ENCODE measurements around the gene KCNJ12. TPM values are rescaled to one million over a fixed set of nuclear protein-coding genes. Genes with fewer than 3 reads are reported as not detected.
A peak's percentile ranks its signal among the peaks of the same experiment; 100 is the strongest.

Gene KCNJ12
- total and polyA plus RNA-seq, 8 donors: 0.09 to 0.37 (median 0.14) TPM

DNA sequence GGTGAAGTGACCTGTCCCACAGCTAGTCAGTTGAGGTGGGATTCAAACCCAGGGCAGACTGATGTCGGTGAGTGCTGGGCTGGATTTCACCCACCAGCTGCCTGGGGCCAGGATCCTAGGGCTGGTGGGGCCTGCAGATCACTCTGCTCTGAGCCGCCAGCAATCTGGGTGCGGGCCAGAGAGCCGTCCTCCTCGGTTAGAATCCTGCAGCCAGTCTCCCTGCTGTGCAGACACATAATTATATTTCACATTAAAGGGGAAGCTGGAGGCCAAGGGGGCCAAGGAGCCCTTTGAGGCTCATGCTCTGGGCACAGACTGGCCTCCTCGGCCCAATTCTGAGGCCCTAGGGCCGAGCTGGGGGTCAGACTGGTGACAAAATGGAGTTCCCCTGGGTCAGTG is 996 bp upstream of the KCNJ12 start:
- no peak for ATAC-seq
- 54 to 60% methylated on average over 7 of the region's 7 CpGs for WGBS, 2 donors
- FAIRE-seq: no peak

DNA sequence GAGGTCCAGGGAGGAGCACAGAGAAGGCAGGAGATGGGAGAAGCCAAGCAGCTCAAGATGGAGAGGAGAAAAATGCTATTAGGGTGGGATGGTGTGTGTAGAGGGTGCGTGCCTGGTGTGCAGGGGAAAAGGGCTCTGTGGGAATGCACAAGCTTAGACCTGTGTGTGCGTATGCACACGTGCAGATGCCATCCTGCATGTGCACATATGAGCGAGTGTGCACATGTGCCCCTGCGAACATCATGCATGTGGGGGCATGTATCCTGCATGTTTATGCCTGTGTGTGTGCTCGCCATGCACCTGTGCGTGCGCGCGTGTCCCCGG is 438 bp upstream of the KCNJ12 start:
- intact Hi-C loops (cut with DNase I): no loop called here
- no peaks in the 10 kb centered on the region for H3K9me3 ChIP-seq
- peaks cover 0 to 15% (median 0%) of the 10 kb centered on the region in 4 donors for H3K27me3 ChIP-seq
- ATAC-seq: no peak
- H3K4me1 ChIP-seq: peaks cover 0 to 14% (median 6%) of the 10 kb centered on the region in 3 donors
- no peak for FAIRE-seq
- H3K36me3 ChIP-seq: no peaks in the 10 kb centered on the region
- H3K27ac ChIP-seq: no peak overlapping the region
- no peak overlapping the region for H3K4me3 ChIP-seq
- 31 to 46% methylated on average over 11 of the region's 11 CpGs for WGBS, 2 donors
- TF ChIP-seq, protein P1, sequence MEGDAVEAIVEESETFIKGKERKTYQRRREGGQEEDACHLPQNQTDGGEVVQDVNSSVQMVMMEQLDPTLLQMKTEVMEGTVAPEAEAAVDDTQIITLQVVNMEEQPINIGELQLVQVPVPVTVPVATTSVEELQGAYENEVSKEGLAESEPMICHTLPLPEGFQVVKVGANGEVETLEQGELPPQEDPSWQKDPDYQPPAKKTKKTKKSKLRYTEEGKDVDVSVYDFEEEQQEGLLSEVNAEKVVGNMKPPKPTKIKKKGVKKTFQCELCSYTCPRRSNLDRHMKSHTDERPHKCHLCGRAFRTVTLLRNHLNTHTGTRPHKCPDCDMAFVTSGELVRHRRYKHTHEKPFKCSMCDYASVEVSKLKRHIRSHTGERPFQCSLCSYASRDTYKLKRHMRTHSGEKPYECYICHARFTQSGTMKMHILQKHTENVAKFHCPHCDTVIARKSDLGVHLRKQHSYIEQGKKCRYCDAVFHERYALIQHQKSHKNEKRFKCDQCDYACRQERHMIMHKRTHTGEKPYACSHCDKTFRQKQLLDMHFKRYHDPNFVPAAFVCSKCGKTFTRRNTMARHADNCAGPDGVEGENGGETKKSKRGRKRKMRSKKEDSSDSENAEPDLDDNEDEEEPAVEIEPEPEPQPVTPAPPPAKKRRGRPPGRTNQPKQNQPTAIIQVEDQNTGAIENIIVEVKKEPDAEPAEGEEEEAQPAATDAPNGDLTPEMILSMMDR (IDR thresholded peaks at IDR 0.05): no peak
- DNase-seq: no peak

More for the DNA sequence above, 996 bp upstream of the KCNJ12 start:
- DNase-seq: peak in 1 of 6 donors; percentile 31
- intact Hi-C loops (cut with DNase I): no loop called here
- no peaks in the 10 kb centered on the region for H3K9me3 ChIP-seq
- no peaks in the 10 kb centered on the region for H3K36me3 ChIP-seq
- peaks cover 0 to 15% (median 0%) of the 10 kb centered on the region in 4 donors for H3K27me3 ChIP-seq
- H3K27ac ChIP-seq: no peak overlapping the region
- H3K4me3 ChIP-seq: no peak overlapping the region
- TF ChIP-seq, protein P1 (IDR thresholded peaks at IDR 0.05): no peak
- H3K4me1 ChIP-seq: peaks cover 0 to 14% (median 6%) of the 10 kb centered on the region in 3 donors

DNA sequence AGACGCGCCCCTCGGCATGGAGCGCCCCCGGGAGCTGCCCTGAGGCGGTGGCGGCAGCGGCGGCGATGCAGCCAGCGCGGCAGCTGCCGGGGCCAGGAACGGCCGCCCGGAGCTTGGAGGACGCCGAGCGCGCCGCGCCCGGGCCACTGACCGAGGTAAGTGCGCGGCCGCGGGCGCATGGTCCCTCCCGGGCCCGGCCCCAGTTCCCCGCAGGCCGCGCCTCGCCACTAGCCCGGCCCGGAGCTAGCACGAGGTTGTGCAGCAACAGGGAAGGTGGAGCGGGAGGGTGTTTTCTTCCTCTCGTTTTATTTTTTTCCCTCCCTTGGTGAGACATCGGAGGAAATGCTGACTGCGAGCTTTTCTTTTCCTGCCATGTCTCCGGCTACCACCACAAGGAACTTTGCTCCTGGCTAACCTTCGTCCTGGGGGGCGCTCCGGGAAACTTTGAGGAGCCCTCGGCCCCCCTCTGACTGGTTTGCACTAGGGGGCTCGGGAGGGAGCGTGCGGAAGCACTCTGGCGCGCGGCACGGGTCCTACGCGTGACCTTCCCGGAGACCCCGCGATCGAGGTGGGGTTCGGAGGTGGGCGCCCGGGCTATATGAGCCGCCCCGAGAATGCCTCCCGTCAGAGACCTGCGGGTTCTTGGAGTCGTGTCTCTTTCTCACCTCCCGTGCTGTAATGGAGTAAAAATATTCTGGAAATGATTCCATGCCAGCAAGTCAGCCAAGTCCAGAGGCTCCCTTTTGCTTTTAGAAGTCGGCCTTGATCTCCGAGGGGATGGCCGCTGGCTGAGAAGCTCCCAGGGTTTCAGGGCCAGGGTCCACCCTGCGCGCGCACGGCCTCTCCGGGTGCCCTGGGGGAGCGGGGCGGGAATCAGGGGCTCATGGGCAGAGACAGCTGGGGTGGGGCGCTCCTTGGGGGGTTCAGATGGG is 868 bp downstream of the KCNJ12 start:
- intact Hi-C loops (cut with DNase I): no loop called here
- peaks cover 0 to 14% (median 6%) of the 10 kb centered on the region in 3 donors for H3K4me1 ChIP-seq
- H3K9me3 ChIP-seq: no peaks in the 10 kb centered on the region
- H3K4me3 ChIP-seq: peak overlapping the region in 3 of 4 donors; percentile 7 to 33 (median 23)
- DNase-seq (peak in 1 of 6 donors; percentile 47), FAIRE-seq (no peak), ATAC-seq (peak; percentile 22 to 37 (median 27))
- H3K27ac ChIP-seq: no peak overlapping the region
- WGBS, 2 donors: 1 to 2% methylated on average over 70 to 80 of the region's 80 CpGs
- H3K27me3 ChIP-seq: peaks cover 0 to 15% (median 0%) of the 10 kb centered on the region in 4 donors
- no peaks in the 10 kb centered on the region for H3K36me3 ChIP-seq
- TF ChIP-seq, protein P1 (IDR thresholded peaks at IDR 0.05): no peak

DNA sequence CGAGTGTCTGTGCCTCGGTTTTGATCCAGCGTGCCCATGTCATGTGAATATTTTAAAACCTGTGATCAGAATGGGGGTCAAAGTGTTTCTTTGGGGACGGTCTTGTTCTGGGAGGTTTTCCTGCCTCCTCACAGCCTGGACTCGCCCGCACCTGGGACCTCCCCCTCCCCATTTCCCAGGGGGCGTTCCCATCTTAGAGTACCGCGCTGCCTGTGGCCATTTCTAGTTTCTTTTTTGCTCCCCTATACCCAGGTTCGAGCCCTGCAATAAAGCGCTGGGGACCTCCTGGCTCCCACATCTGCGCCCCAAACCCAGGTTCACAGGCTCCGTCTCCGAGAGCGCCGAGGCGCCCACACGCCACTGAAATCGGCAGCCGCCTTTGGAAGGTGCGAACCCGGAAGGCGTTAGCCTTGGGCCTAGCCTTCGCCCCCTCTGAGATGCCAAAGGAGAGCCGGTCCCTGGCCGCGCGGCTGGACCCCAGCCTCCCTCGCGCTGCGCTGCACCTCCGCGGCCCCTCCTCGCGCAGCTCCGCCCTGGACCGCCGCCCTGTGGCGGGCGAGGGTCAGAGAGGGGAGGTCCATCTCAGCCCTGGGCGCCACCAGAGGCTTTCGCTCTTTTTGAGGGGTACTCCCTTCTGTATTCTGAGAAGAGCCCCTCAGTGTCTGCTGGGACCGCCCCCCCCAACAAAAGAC is 1.7 kb downstream of the KCNJ12 start:
- H3K27me3 ChIP-seq: peaks cover 0 to 15% (median 0%) of the 10 kb centered on the region in 4 donors
- TF ChIP-seq, protein P1 (IDR thresholded peaks at IDR 0.05): no peak
- WGBS, 2 donors: 4 to 6% methylated on average over 36 to 43 of the region's 43 CpGs
- ATAC-seq (no peak), FAIRE-seq (no peak), DNase-seq (peak in 1 of 6 donors; percentile 53)
- no peaks in the 10 kb centered on the region for H3K36me3 ChIP-seq
- intact Hi-C loops (cut with DNase I): no loop called here
- peak overlapping the region in 2 of 4 donors; percentile 23 to 33 for H3K4me3 ChIP-seq
- no peaks in the 10 kb centered on the region for H3K9me3 ChIP-seq
- H3K27ac ChIP-seq: no peak overlapping the region
- H3K4me1 ChIP-seq: peaks cover 0 to 14% (median 6%) of the 10 kb centered on the region in 3 donors
